Neuronal stem cell (in vitro differentiated cells): ENCODE measurements around the gene ITPRID2. TPM values are rescaled to one million over a fixed set of nuclear protein-coding genes. Genes with fewer than 3 reads are reported as not detected.
A peak's percentile ranks its signal among the peaks of the same experiment; 100 is the strongest.

Experiments
- DNase-seq: peaks from one replicate; pipeline ENCODE4 v3.0.0-alpha.2; 2013; ENCODE audit warnings: low spot score
- H2AFZ ChIP-seq: one replicate; pipeline ENCODE4 v1.6.1; 2013; ENCODE audit warnings: mild to moderate bottlenecking, low read length, inconsistent platforms
- H2AK5ac ChIP-seq: 2 replicates; pipeline ENCODE4 v1.6.1; 2013; ENCODE audit warnings: low read depth, mild to moderate bottlenecking, inconsistent platforms, low read length, moderate library complexity, mixed read lengths
- H2BK120ac ChIP-seq: 2 replicates; pipeline ENCODE4 v1.6.1; 2013; ENCODE audit warnings: low read depth, mild to moderate bottlenecking, inconsistent platforms, low read length, moderate library complexity, mixed read lengths
- H2BK12ac ChIP-seq: one replicate; pipeline ENCODE4 v1.6.1; 2013; ENCODE audit warnings: low read length, inconsistent platforms
- H2BK15ac ChIP-seq: 2 replicates; pipeline ENCODE4 v1.6.1; 2013; ENCODE audit warnings: mild to moderate bottlenecking, low read length, inconsistent platforms, mixed read lengths
- H2BK5ac ChIP-seq: one replicate; pipeline ENCODE4 v1.6.1; 2013; ENCODE audit warnings: inconsistent platforms, mild to moderate bottlenecking, low read length, moderate library complexity
- H3K14ac ChIP-seq: one replicate; pipeline ENCODE4 v1.6.1; 2013; ENCODE audit warnings: low read length, inconsistent platforms
- H3K18ac ChIP-seq: 2 replicates; pipeline ENCODE4 v1.6.1; 2013; ENCODE audit warnings: low read length, inconsistent platforms
- H3K23ac ChIP-seq: 2 replicates; pipeline ENCODE4 v1.6.1; 2013; ENCODE audit warnings: low read depth, mild to moderate bottlenecking, mixed read lengths, low read length, inconsistent platforms; ENCODE audit not compliant: poor library complexity
- H3K27ac ChIP-seq: replicated peaks from 3 replicates; pipeline ENCODE4 v1.5.1; 2013; ENCODE audit warnings: low read length, inconsistent platforms
- H3K27me3 ChIP-seq, 3 experiments: 2 replicates each; pipeline ENCODE4 v1.6.1; 2013; ENCODE audit warnings: low read length in 3 of 3, mild to moderate bottlenecking in 2 of 3, inconsistent platforms in 1 of 3, low read depth in 1 of 3, mixed read lengths in 1 of 3, moderate library complexity in 1 of 3; ENCODE audit not compliant: control insufficient read depth in 3 of 3, insufficient read depth in 3 of 3
- H3K36me3 ChIP-seq, 2 donors: replicated peaks in 1 of 2; 2 replicates each; pipeline ENCODE4 v1.6.1; 2013; ENCODE audit warnings: low read length in 2 of 2; ENCODE audit not compliant: control insufficient read depth in 2 of 2, insufficient read depth in 2 of 2
- H3K4ac ChIP-seq: 2 replicates; pipeline ENCODE4 v1.6.1; 2013; ENCODE audit warnings: inconsistent platforms, mild to moderate bottlenecking, low read length, moderate library complexity
- H3K4me1 ChIP-seq, 2 donors: 1 replicate in 1 of 2; 2 replicates in 1 of 2; pipeline ENCODE4 v1.6.1; 2013; ENCODE audit warnings: low read length in 2 of 2, low read depth in 1 of 2; ENCODE audit not compliant: control insufficient read depth in 2 of 2, insufficient read depth in 1 of 2
- H3K4me2 ChIP-seq: one replicate; pipeline ENCODE4 v1.6.1; 2013; ENCODE audit warnings: mild to moderate bottlenecking, low read length, inconsistent platforms; ENCODE audit not compliant: insufficient read depth, poor library complexity, severe bottlenecking
- H3K4me3 ChIP-seq, 2 donors: 2 replicates each; pipeline ENCODE4 v1.5.1; 2013; ENCODE audit warnings: low read length in 2 of 2, mild to moderate bottlenecking in 2 of 2, inconsistent platforms in 1 of 2, moderate library complexity in 1 of 2
- H3K79me1 ChIP-seq: one replicate; pipeline ENCODE4 v1.6.1; 2013; ENCODE audit warnings: low read depth, mild to moderate bottlenecking, inconsistent platforms, low read length, moderate library complexity
- H3K9ac ChIP-seq: one replicate; pipeline ENCODE4 v1.6.1; 2013; ENCODE audit warnings: mild to moderate bottlenecking, low read depth, low read length, inconsistent platforms; ENCODE audit not compliant: poor library complexity
- H3K9me3 ChIP-seq, 2 donors: replicated peaks in 1 of 2; 2 replicates each; pipeline versions ENCODE3 to v1.6.1; 2013; ENCODE audit warnings: low read length in 2 of 2, mild to moderate bottlenecking in 2 of 2, inconsistent platforms in 1 of 2, low read depth in 1 of 2, mixed read lengths in 1 of 2, moderate library complexity in 1 of 2; ENCODE audit not compliant: control insufficient read depth in 2 of 2, insufficient read depth in 1 of 2
- H4K8ac ChIP-seq: one replicate; pipeline ENCODE4 v1.6.1; 2013; ENCODE audit warnings: low read depth, mild to moderate bottlenecking, inconsistent platforms, low read length, moderate library complexity
- H4K91ac ChIP-seq: one replicate; pipeline ENCODE4 v1.6.1; 2013; ENCODE audit warnings: low read length, low read depth, mild to moderate bottlenecking, inconsistent platforms; ENCODE audit not compliant: poor library complexity
- WGBS, 2 donors: extraction: QIAGEN DNeasy Blood & Tissue Kit; methylation state at CpG; one replicate each; pipeline ENCODE4 v1.1.7; 2013; ENCODE audit warnings: missing lambda C conversion rate in 2 of 2, mixed read lengths in 1 of 2; ENCODE audit not compliant: insufficient read length in 2 of 2, insufficient replicate concordance in 1 of 2; ENCODE audit errors: extremely low coverage in 2 of 2; 5-methylcytosine and 5-hydroxymethylcytosine counted together
- polyA plus RNA-seq, 2 experiments: library from polyadenylated mRNA; stranded (reverse); fragments of 200-250 nt; gene quantifications; one replicate each; pipeline ENCODE4 v1.2.3, GENCODE V29; 2013

Gene ITPRID2
- polyA plus RNA-seq (2013, experiment 1 of 2) = 17.1 TPM
- 18.2 TPM for polyA plus RNA-seq (2013, experiment 2 of 2)

- H3K4me1 ChIP-seq = peaks cover 1 to 17% of the 10 kb centered on the region in 2 donors
- peak; percentile 77 for DNase-seq
- H2BK120ac ChIP-seq = no peak within 1 kb of the TSS
- H3K27ac ChIP-seq = peak within 1 kb of the TSS; percentile 86
- H2AFZ ChIP-seq = peak within 1 kb of the TSS; percentile 95
- peak within 1 kb of the TSS; percentile 94 for H3K4me2 ChIP-seq
- peak within 1 kb of the TSS; percentile 43 for H4K8ac ChIP-seq
- H2BK12ac ChIP-seq = peak within 1 kb of the TSS; percentile 41
- 100% methylated on average over 1 of the region's 58 CpGs for WGBS, 2 donors
- H3K23ac ChIP-seq = peak within 1 kb of the TSS; percentile 95
- peak within 1 kb of the TSS; percentile 99 for H3K18ac ChIP-seq
- no peaks in the 10 kb centered on the region for H3K9me3 ChIP-seq
- peaks cover 4% of the 10 kb centered on the region for H3K79me1 ChIP-seq
- peak within 1 kb of the TSS; percentile 84 for H3K4ac ChIP-seq
- peak within 1 kb of the TSS; percentile 70 for H2AK5ac ChIP-seq
- no peak within 1 kb of the TSS for H3K14ac ChIP-seq
- no peaks in the 10 kb centered on the region for H3K27me3 ChIP-seq
- peak within 1 kb of the TSS; percentile 98 for H3K9ac ChIP-seq
- peaks cover 0 to 34% of the 10 kb centered on the region in 2 donors for H3K36me3 ChIP-seq
- peak within 1 kb of the TSS; percentile 94 for H2BK5ac ChIP-seq
- peak within 1 kb of the TSS; percentile 86 to 87 for H3K4me3 ChIP-seq
- H4K91ac ChIP-seq = no peak within 1 kb of the TSS
- H2BK15ac ChIP-seq = peak within 1 kb of the TSS; percentile 89
Measured at GRCh38 chr2:181891258-181891965, at the start of gene ITPRID2. TSS of gene ITPRID2 (plus strand) at chr2:181891730. CDS start at chr2:181892067, 337 bp downstream.

GRCh38 chr2:181844551-181845290, 46.8 kb upstream of the ITPRID2 start:
- H3K79me1 ChIP-seq = no peaks in the 10 kb centered on the region
- no peak overlapping the region for H2BK12ac ChIP-seq
- H3K4me3 ChIP-seq = no peak overlapping the region
- H2AK5ac ChIP-seq = no peak overlapping the region
- no peak overlapping the region for H3K27ac ChIP-seq
- no peak overlapping the region for H3K4ac ChIP-seq
- H2BK5ac ChIP-seq = no peak overlapping the region
- no CpG with 5 or more reads among the region's 1 CpG for WGBS, 2 donors
- no peak overlapping the region for H3K4me2 ChIP-seq
- H3K14ac ChIP-seq = no peak overlapping the region
- no peak overlapping the region for H3K23ac ChIP-seq
- H4K8ac ChIP-seq = no peak overlapping the region
- no peak overlapping the region for H3K9ac ChIP-seq
- H3K36me3 ChIP-seq = no peaks in the 10 kb centered on the region
- H3K27me3 ChIP-seq = no peaks in the 10 kb centered on the region
- H3K18ac ChIP-seq = no peak overlapping the region
- no peak for DNase-seq
- no peak overlapping the region for H2BK15ac ChIP-seq
- no peak overlapping the region for H2BK120ac ChIP-seq
- H3K4me1 ChIP-seq = peaks cover 0 to 53% of the 10 kb centered on the region in 2 donors
- H4K91ac ChIP-seq = no peak overlapping the region
- no peaks in the 10 kb centered on the region for H3K9me3 ChIP-seq
- no peak overlapping the region for H2AFZ ChIP-seq

GRCh38 chr2:181846399-181847197, 44.9 kb upstream of the ITPRID2 start:
- Histone ChIP-seq H2AK5ac (no peak overlapping the region), H3K4me2 (no peak overlapping the region), H3K36me3 (no peaks in the 10 kb centered on the region), H3K14ac (no peak overlapping the region), H3K9ac (no peak overlapping the region), H3K9me3 (no peaks in the 10 kb centered on the region), H3K79me1 (no peaks in the 10 kb centered on the region), H3K27me3 (no peaks in the 10 kb centered on the region), H3K4me3 (no peak overlapping the region), H2BK15ac (no peak overlapping the region), H2BK120ac (no peak overlapping the region), H2BK5ac (no peak overlapping the region), H4K91ac (no peak overlapping the region), H3K4ac (no peak overlapping the region), H4K8ac (no peak overlapping the region), H3K27ac (no peak overlapping the region), H3K18ac (no peak overlapping the region), H3K23ac (no peak overlapping the region), H2BK12ac (no peak overlapping the region), H3K4me1 (peaks cover 0 to 51% of the 10 kb centered on the region in 2 donors), H2AFZ (no peak overlapping the region)
- WGBS, 2 donors = no CpG with 5 or more reads among the region's 4 CpGs
- DNase-seq = no peak

- Histone ChIP-seq H3K4me1 (peaks cover 0 to 45% of the 10 kb centered on the region in 2 donors), H2BK5ac (no peak overlapping the region), H3K9me3 (no peaks in the 10 kb centered on the region), H2BK15ac (no peak overlapping the region), H3K4me2 (no peak overlapping the region), H3K27ac (no peak overlapping the region), H3K18ac (no peak overlapping the region), H3K27me3 (no peaks in the 10 kb centered on the region), H3K79me1 (no peaks in the 10 kb centered on the region), H4K8ac (no peak overlapping the region), H3K9ac (no peak overlapping the region), H2AK5ac (no peak overlapping the region), H2BK12ac (no peak overlapping the region), H4K91ac (no peak overlapping the region), H3K14ac (no peak overlapping the region), H3K36me3 (no peaks in the 10 kb centered on the region), H2AFZ (no peak overlapping the region), H3K4ac (no peak overlapping the region), H3K4me3 (no peak overlapping the region), H3K23ac (no peak overlapping the region), H2BK120ac (no peak overlapping the region)
- DNase-seq = peak; percentile 26
Measured at GRCh38 chr2:181847198-181847556, 44.4 kb upstream of the ITPRID2 start.
